OCI-LY3 (cell line): ENCODE measurements around the gene SH3GL1.

Experiments used
- H2AFZ ChIP-seq: fragments of 200-600, 300-600 bp; shearing (Covaris generic); 2 replicates; pipeline ENCODE4 v1.6.0; 2014; ENCODE audit warnings: antibody characterized with exemption, low read depth, low read length
- H3K27ac ChIP-seq: fragments of 200-600, 300-600 bp; sonication (generic); 2 replicates; pipeline ENCODE4 v1.5.1; 2014; ENCODE audit warnings: mild to moderate bottlenecking, low read length, moderate library complexity, mixed read lengths
- H3K27me3 ChIP-seq: fragments of 200-600, 300-600 bp; sonication (generic); 2 replicates; pipeline ENCODE4 v1.6.1; 2014; ENCODE audit warnings: low read depth, low read length, mixed read lengths
- H3K36me3 ChIP-seq: fragments of 200-600, 300-600 bp; sonication (generic); replicated peaks from 2 replicates; pipeline ENCODE3; 2014; ENCODE audit warnings: low read depth, low read length, mixed read lengths
- H3K4me1 ChIP-seq: fragments of 300-600, 200-600 bp; sonication (generic); 2 replicates; pipeline ENCODE4 v1.6.1; 2014; ENCODE audit warnings: low read length, mixed read lengths
- H3K4me2 ChIP-seq: fragments of 200-600, 300-600 bp; sonication (generic); 2 replicates; pipeline ENCODE4 v1.6.1; 2014; ENCODE audit warnings: low read length, mixed read lengths
- H3K4me3 ChIP-seq: fragments of 300-600, 200-600 bp; sonication (generic); 2 replicates; pipeline ENCODE4 v1.5.1; 2014; ENCODE audit warnings: antibody characterized with exemption, mild to moderate bottlenecking, low read length, moderate library complexity
- H3K79me2 ChIP-seq: fragments of 300-600, 200-600 bp; shearing (Covaris generic); 2 replicates; pipeline ENCODE4 v1.6.1; 2014; ENCODE audit warnings: mild to moderate bottlenecking, low read length, mixed read lengths
- H3K9ac ChIP-seq: fragments of 300-600, 200-600 bp; shearing (Covaris generic); 2 replicates; pipeline ENCODE4 v1.6.0; 2014; ENCODE audit warnings: mild to moderate bottlenecking, low read length, moderate library complexity
- H3K9me3 ChIP-seq: fragments of 200-600, 300-600 bp; shearing (Covaris generic); 2 replicates; pipeline ENCODE4 v1.6.1; 2014; ENCODE audit warnings: low read length, mixed read lengths; ENCODE audit not compliant: insufficient read depth
- H4K20me1 ChIP-seq: fragments of 200-600, 300-600 bp; sonication (generic); 2 replicates; pipeline ENCODE4 v1.6.1; 2016; ENCODE audit warnings: low read length, mixed read lengths; ENCODE audit not compliant: insufficient read depth
- EZH2phosphoT487 ChIP-seq: fragments of 200-600 bp; shearing (Covaris generic); IDR thresholded peaks from 2 replicates; pipeline ENCODE4 v1.6.1; 2018; ENCODE audit warnings: antibody characterized with exemption, mixed run types, low read depth
- TF ChIP-seq, protein P1 (sequence below): fragments of 200-600, 300-600 bp; sonication (generic); IDR thresholded peaks from 2 replicates; pipeline ENCODE4 v1.5.1; 2014; ENCODE audit warnings: antibody characterized with exemption, low read length, low read depth

SH3GL1 gene

DNA sequence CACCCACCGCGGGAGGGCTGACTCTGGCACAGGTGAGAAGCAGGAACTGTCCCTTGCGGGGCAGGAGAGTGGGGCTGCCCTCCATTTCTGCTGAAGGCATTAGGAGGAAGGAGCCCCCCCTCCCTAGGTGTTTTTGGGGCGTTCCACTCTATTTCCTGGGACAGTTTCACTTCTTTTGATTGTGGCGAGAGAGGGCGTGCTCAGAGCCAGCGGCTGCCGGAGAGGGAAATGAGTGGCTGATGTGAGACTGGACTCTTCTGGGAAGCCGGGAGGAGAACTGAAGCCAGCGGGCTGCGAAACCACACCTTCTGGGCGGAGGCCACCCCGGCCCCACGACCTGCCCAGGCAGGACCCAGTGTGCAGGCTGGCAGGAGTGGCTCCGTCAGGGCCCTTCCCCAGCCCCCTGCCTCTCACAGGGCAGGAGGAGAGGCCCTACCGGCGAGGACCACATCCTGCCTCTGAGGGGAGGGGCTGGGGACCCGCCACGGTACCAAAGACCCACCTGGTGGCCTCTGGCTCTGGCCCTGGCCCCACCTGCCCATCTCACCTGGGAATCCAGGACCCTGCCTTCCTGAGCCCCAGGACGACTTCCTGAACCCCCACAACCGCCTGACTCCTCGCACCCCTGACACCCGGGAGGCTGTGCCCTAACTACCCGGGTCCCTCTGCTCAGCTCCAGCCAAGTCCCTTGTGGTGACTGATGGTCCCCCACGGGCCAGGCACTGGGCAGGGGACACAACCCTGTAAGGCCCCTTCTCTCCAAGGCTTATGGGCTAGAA, 31.0 kb downstream of the SH3GL1 start:
- no peak overlapping the region for H2AFZ ChIP-seq
- H3K4me2 ChIP-seq, result peak overlapping the region; percentile 100
- peak overlapping the region; percentile 77 for H3K4me3 ChIP-seq
- TF ChIP-seq EZH2phosphoT487, result no peak
- TF ChIP-seq, protein P1, sequence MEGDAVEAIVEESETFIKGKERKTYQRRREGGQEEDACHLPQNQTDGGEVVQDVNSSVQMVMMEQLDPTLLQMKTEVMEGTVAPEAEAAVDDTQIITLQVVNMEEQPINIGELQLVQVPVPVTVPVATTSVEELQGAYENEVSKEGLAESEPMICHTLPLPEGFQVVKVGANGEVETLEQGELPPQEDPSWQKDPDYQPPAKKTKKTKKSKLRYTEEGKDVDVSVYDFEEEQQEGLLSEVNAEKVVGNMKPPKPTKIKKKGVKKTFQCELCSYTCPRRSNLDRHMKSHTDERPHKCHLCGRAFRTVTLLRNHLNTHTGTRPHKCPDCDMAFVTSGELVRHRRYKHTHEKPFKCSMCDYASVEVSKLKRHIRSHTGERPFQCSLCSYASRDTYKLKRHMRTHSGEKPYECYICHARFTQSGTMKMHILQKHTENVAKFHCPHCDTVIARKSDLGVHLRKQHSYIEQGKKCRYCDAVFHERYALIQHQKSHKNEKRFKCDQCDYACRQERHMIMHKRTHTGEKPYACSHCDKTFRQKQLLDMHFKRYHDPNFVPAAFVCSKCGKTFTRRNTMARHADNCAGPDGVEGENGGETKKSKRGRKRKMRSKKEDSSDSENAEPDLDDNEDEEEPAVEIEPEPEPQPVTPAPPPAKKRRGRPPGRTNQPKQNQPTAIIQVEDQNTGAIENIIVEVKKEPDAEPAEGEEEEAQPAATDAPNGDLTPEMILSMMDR, result no peak; the same call in 1 of the 2 replicates
- H4K20me1 ChIP-seq, result peaks cover 21% of the 10 kb centered on the region; the same call in 1 of the 2 replicates
- H3K36me3 ChIP-seq, result peaks cover 8% of the 10 kb centered on the region
- H3K27ac ChIP-seq, result peak overlapping the region; percentile 90
- peak overlapping the region; percentile 91 for H3K9ac ChIP-seq
- H3K79me2 ChIP-seq, result peaks cover 56% of the 10 kb centered on the region
- H3K4me1 ChIP-seq, result peaks cover 43% of the 10 kb centered on the region
- no peaks in the 10 kb centered on the region for H3K27me3 ChIP-seq
- no peaks in the 10 kb centered on the region for H3K9me3 ChIP-seq

DNA sequence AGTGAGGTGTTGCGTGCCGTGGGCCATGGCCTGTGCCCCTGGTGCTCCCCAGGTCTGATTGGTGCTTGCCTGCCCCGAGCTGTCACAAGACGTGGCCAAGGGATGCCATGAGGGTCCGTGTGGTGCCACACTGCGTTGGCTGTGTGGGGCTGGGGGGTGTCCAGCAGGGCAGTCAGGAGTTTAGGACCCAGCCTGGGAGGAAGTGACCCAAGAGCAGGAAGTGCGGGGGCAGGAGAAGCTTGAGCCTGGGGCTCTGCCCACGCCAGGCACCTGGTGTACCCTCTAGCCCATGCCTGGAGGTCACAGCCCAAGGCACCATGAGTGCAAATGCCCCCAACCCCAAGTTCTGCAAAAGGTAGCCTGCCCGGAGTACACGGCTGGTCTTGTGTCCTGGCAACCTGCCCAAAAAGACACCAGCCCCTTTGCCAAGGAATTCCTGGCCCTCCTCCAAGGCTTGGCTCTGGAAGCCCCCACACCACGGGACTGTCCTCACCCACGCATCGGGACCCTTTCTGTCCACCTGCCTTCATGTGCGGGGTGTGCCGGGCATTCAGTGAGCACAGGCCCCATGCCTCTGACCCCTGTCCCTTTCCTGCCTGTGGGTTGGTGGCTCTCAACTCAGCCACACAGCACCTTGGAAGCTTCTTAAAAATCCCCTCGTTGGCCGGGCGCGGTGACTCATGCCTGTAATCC, 32.1 kb downstream of the SH3GL1 start:
- peak overlapping the region; percentile 100 for H3K4me2 ChIP-seq
- peak overlapping the region; percentile 31; the same call in 1 of the 2 replicates for H3K9ac ChIP-seq
- TF ChIP-seq EZH2phosphoT487, result no peak
- TF ChIP-seq, protein P1, result no peak
- H3K36me3 ChIP-seq, result peaks cover 15% of the 10 kb centered on the region
- peaks cover 11% of the 10 kb centered on the region; the same call in 1 of the 2 replicates for H4K20me1 ChIP-seq
- peak overlapping the region; percentile 90 for H3K27ac ChIP-seq
- H3K27me3 ChIP-seq, result no peaks in the 10 kb centered on the region
- peaks cover 43% of the 10 kb centered on the region for H3K4me1 ChIP-seq
- peaks cover 46% of the 10 kb centered on the region for H3K79me2 ChIP-seq
- no peaks in the 10 kb centered on the region for H3K9me3 ChIP-seq
- H2AFZ ChIP-seq, result no peak overlapping the region
- H3K4me3 ChIP-seq, result peak overlapping the region; percentile 11; the same call in 1 of the 2 replicates

DNA sequence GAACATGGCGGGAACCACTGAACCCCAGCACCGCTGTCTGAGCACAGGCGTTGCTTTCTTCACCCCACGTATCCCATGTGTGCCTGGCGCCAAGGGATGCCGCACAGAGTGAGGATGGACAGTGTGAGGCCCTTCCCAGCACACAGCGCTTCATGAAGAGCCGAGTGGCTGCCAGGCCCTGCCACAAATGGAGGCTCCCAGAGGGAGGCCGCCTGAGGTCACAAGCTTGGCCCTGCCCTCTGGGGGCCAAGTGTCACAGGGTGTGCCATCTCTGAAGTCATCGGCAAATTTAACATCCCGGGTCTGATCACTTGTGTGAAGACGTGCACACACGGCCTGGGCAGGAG, 32.6 kb downstream of the SH3GL1 start:
- no peak for TF ChIP-seq EZH2phosphoT487
- TF ChIP-seq, protein P1, result no peak
- H3K4me2 ChIP-seq, result no peak overlapping the region
- no peak overlapping the region for H2AFZ ChIP-seq
- H3K4me1 ChIP-seq, result peaks cover 43% of the 10 kb centered on the region
- no peaks in the 10 kb centered on the region for H3K27me3 ChIP-seq
- H3K9me3 ChIP-seq, result no peaks in the 10 kb centered on the region
- H4K20me1 ChIP-seq, result 0 out of 2 replicates have a peak, but pooled peaks cover 10% of the 10 kb centered on the region
- H3K4me3 ChIP-seq, result no peak overlapping the region
- H3K27ac ChIP-seq, result peak overlapping the region; percentile 90
- H3K36me3 ChIP-seq, result peaks cover 19% of the 10 kb centered on the region
- peaks cover 41% of the 10 kb centered on the region for H3K79me2 ChIP-seq
- no peak overlapping the region for H3K9ac ChIP-seq

DNA sequence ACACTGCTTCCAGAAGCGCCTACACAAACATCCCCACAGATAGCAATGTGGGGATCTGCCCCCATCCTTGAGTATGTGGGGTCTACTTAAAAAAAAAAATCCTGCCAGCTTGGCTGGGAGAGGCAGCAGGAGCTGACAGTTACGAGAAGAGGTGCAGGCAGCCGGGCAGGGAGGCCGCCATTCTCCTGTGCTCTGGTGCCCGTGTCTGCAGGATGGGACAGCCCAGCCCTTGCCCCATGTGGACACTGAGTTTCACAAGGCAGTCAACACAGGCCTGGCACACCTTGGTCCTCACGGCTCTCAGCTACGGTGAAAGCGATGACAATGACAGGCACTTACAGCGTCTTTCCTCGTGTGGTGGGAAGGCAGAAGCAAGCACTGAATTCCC, 33.0 kb downstream of the SH3GL1 start:
- Histone ChIP-seq H2AFZ (no peak overlapping the region), H3K27ac (no peak overlapping the region), H3K4me2 (no peak overlapping the region), H3K27me3 (no peaks in the 10 kb centered on the region), H3K9me3 (no peaks in the 10 kb centered on the region), H3K4me3 (no peak overlapping the region), H3K4me1 (peaks cover 43% of the 10 kb centered on the region), H3K36me3 (peaks cover 20% of the 10 kb centered on the region), H3K79me2 (peaks cover 37% of the 10 kb centered on the region), H4K20me1 (0 out of 2 replicates have a peak, but pooled peaks cover 10% of the 10 kb centered on the region), H3K9ac (no peak overlapping the region)
- TF ChIP-seq EZH2phosphoT487, result no peak
- TF ChIP-seq, protein P1, result no peak
